Hindlimb muscle (tissue), 1 donor: ENCODE data around the gene SMO. TPM values are rescaled to one million over a fixed set of nuclear protein-coding genes. Genes with fewer than 3 reads are reported as not detected.
"Not testable (repeated sequence)": the region's sequence is repeated elsewhere in the genome, so short reads cannot be mapped to it uniquely, and the experiment has no call there.

Source experiments
- DNase-seq: peaks from one replicate; pipeline ENCODE4 v3.0.0-alpha.2; 2013
- polyA plus RNA-seq: library from polyadenylated mRNA; unstranded; fragments of 120-200 nt; gene quantifications from one replicate; pipeline ENCODE4 v1.2.1, GENCODE V29; 2013; ENCODE audit not compliant: insufficient read length

The SMO gene
- polyA plus RNA-seq, 1 donor, result 39.7 TPM

DNA sequence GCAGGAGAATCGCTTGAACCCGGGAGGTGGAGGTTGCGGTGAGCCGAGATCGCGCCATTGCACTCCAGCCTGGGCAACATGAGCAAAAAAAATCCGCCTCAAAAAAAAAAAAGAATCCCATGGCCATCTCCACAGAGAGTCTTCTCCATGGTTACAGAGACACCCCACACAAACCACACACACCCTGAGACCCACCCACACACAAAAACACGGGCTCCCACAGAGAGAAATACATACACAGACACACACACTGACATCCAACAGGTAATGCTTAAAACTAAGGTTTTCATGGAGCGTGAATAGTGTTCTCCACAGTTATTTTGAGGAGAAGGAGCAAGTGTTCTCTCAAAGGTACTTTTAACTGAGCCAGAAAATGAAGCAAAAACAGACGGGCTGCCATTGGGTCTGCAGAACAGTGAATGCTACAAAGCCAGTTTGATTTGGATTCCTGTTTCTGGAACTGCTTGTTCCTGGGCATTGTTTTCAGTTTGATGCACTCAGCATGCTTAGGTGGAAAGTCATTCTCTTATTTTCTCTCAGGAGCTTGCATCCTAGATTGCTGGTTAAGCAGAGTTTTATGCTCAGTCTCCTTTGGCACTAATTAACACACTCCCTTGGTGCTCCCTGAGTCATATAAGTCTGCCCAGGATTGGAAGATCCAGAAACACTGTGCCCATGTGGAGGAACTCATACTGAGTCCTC is 51.8 kb downstream of the SMO start:
- no peak for DNase-seq

DNA sequence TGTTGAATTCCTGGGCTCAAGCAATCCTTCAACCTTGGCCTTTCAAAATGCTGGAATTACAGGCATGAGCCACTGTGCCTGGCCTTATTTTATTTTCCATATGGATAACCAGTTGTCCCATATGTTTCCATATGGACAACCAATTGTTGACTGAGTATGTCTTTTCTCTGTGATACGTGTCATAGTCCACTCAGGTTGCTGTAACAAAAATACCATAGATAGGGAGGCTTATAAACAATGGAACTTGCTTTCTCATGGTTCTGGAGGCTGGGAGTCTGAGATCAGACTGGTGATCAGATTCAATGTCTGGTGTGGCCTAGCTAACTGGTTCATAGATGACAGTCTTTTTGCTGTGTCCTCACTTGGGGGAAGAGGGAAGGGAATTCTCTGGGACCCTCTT is 55.8 kb downstream of the SMO start:
- DNase-seq, result no peak

- DNase-seq, result no peak
Observed at GRCh38 chr7:129245533-129245932, 57.1 kb downstream of the SMO start.

- DNase-seq, result no peak
Observed at GRCh38 chr7:129247087-129247486, 58.7 kb downstream of the SMO start.

DNA sequence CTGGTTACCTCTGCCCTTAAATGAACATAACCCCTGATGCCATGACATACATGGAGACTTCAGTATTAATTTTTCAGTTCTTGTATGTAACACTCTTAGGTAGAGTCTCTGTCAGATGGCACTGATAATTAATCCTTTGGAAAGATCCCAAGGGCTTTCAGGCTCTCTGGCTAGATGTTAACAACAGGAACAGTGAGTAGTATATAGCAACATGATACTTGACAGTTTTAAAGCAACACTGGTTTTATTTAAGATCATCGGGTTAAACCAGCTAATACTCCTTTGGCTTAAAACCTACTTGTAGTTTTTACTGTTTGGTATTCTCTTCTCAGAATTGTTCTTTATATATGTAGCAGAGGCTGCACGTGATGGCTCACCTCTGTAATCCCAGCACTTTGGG is 63.7 kb downstream of the SMO start:
- DNase-seq, result no peak

DNA sequence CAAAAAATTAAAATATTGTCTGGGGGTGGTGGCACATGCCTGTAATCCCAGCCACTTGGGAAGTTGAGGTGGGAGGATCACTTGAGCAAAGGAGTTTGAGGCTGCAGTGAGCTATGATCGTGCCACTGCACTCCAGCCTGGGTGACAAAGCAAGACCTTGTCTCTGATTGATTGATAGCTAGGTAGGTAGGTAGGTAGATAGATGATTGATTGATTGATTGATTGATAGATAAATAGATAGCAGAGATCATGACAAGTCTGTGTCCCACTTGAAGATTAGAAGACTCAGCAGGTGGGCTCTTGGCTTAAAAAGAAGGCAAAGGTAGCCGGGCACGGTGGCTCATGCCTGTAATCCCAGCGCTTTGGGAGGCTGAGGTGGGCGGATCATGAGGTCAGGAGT is 64.2 kb downstream of the SMO start:
- not testable (repeated sequence) for DNase-seq

DNA sequence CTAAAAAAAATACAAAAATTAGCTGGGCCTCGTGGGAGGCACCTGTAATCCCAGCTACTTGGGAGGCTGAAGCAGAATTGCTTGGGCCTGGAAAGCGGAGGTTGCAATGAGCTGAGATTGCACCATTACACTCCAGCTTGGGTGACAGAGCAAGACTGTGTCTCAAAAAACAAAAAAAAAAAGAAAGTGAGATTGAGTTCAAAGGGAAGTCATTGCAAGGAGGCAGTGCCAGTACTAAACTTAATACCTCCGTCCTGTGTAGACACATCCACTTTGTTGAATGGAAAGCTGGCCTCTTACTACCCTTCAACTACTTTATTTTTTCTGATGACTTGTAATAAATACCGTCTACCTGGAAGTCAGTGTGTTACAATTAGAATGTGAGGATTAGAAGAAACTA is 67.4 kb downstream of the SMO start:
- DNase-seq, result no peak

- no peak for DNase-seq
Observed at GRCh38 chr7:129256221-129256620, 67.8 kb downstream of the SMO start.

GRCh38 chr7:129257168-129257567 is 68.7 kb downstream of the SMO start:
- no peak for DNase-seq

- no peak for DNase-seq
Observed at GRCh38 chr7:129258649-129259389, 70.4 kb downstream of the SMO start.

DNA sequence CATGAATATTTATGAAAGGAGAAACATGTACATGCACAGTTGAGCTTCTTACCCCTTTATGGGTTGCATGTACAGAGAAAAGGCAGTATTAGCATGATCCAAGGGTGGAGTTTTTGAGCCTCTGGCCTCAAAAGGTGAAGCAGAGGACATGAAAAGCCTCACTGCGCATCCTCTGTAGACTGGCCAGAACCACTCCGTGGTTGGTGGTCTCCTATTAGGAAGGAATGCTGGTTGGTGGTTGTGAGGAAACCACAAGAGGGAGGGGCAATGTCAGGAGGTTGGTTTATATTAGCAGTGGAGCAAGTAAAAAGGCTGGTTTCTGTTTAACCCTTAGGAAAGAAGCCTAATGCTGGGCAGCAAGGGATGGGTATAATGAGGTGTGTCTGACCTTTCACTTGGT is 73.9 kb downstream of the SMO start:
- DNase-seq, result no peak

Other genes starting within 250 kb of the SMO start
- gene TNPO3, start 133.5 kb upstream of the SMO start, polyA plus RNA-seq, result 30.9 TPM
- 47.4 TPM for gene TSPAN33, start 43.9 kb upstream of the SMO start, polyA plus RNA-seq
- gene AHCYL2, start 36.4 kb downstream of the SMO start, polyA plus RNA-seq, result 19.1 TPM
- 9.3 TPM for gene STRIP2, start 245.8 kb downstream of the SMO start, polyA plus RNA-seq